ENCODE data around the gene MAFG.

DNA sequence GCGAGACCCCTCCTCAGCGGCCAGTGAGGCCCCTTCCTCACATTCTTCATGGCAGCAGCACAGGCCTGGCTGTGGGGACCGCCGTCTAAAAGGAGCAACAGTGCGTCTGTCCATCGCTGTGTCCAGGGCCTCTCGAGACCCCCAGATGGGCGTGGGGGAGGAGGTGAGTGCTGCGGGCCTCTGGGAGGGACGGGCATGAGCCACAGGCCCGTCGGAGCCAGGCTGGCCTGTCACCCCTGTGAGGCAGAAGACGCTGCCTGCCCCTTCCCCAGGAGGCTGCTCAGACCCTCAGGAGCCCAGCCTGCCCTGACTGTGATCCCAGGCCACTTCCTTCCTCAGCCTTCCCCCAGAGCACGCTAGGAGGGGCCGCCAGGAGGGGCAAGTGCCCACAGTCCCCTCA is 11.7 kb upstream of the MAFG start:
- TF ChIP-seq, protein P1, sequence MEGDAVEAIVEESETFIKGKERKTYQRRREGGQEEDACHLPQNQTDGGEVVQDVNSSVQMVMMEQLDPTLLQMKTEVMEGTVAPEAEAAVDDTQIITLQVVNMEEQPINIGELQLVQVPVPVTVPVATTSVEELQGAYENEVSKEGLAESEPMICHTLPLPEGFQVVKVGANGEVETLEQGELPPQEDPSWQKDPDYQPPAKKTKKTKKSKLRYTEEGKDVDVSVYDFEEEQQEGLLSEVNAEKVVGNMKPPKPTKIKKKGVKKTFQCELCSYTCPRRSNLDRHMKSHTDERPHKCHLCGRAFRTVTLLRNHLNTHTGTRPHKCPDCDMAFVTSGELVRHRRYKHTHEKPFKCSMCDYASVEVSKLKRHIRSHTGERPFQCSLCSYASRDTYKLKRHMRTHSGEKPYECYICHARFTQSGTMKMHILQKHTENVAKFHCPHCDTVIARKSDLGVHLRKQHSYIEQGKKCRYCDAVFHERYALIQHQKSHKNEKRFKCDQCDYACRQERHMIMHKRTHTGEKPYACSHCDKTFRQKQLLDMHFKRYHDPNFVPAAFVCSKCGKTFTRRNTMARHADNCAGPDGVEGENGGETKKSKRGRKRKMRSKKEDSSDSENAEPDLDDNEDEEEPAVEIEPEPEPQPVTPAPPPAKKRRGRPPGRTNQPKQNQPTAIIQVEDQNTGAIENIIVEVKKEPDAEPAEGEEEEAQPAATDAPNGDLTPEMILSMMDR (IDR thresholded peaks at IDR 0.05): no peak
- no peak for TF ChIP-seq POLR2A (IDR thresholded peaks at IDR 0.05)
